ENCODE results near the gene TMEM169.

TMEM169 gene

GRCh38 chr2:216081487-216082116 is at the start of gene TMEM169, which contains the start of gene PECR:
Gene TMEM169, plus strand, starts transcription at chr2:216081919. Its CDS starts 14,045 bp downstream, at chr2:216095964.
Gene PECR, minus strand, starts transcription at chr2:216081809. Its CDS starts 68 bp downstream, at chr2:216081741.
- DNase-seq (ENCODE audit: low read depth in 2 of 2), result no peak

- peak; percentile 50 to 61 for DNase-seq (ENCODE audit: low read depth in 2 of 2)
Observed at GRCh38 chr2:216031960-216032689, 49.6 kb upstream of the TMEM169 start.

- no peak for DNase-seq (ENCODE audit: low read depth in 2 of 2)
Observed at GRCh38 chr2:216033403-216033802, 48.3 kb upstream of the TMEM169 start.

GRCh38 chr2:216034065-216034464 is 47.7 kb upstream of the TMEM169 start:
- no peak for DNase-seq (ENCODE audit: low read depth in 2 of 2)

GRCh38 chr2:216039918-216040317 is 41.8 kb upstream of the TMEM169 start:
- no peak for DNase-seq (ENCODE audit: low read depth in 2 of 2)

- DNase-seq (ENCODE audit: low read depth in 2 of 2), result no peak
Observed at GRCh38 chr2:216041438-216041837, 40.3 kb upstream of the TMEM169 start.

GRCh38 chr2:216043949-216044348 is 37.8 kb upstream of the TMEM169 start:
- DNase-seq (ENCODE audit: low read depth in 2 of 2), result no peak

GRCh38 chr2:216044883-216045486 is 36.7 kb upstream of the TMEM169 start:
- DNase-seq (ENCODE audit: low read depth in 2 of 2), result no peak

GRCh38 chr2:216047397-216047796 is 34.3 kb upstream of the TMEM169 start:
- no peak for DNase-seq (ENCODE audit: low read depth in 2 of 2)

- no peak for DNase-seq (ENCODE audit: low read depth in 2 of 2)
Observed at GRCh38 chr2:216049452-216049851, 32.3 kb upstream of the TMEM169 start.

- no peak for DNase-seq (ENCODE audit: low read depth in 2 of 2)
Observed at GRCh38 chr2:216051350-216051749, 30.4 kb upstream of the TMEM169 start.

- DNase-seq (ENCODE audit: low read depth in 2 of 2), result no peak
Observed at GRCh38 chr2:216052420-216052819, 29.3 kb upstream of the TMEM169 start.

- no peak for DNase-seq (ENCODE audit: low read depth in 2 of 2)
Observed at GRCh38 chr2:216055680-216056079, 26.0 kb upstream of the TMEM169 start.

- no peak for DNase-seq (ENCODE audit: low read depth in 2 of 2)
Observed at GRCh38 chr2:216056739-216057138, 25.0 kb upstream of the TMEM169 start.

- no peak for DNase-seq (ENCODE audit: low read depth in 2 of 2)
Observed at GRCh38 chr2:216057688-216058193, 24.0 kb upstream of the TMEM169 start.

- DNase-seq (ENCODE audit: low read depth in 2 of 2), result no peak
Observed at GRCh38 chr2:216059233-216059834, 22.4 kb upstream of the TMEM169 start.

- no peak for DNase-seq (ENCODE audit: low read depth in 2 of 2)
Observed at GRCh38 chr2:216064014-216064630, 17.6 kb upstream of the TMEM169 start.

GRCh38 chr2:216064665-216065064 is 17.1 kb upstream of the TMEM169 start:
- DNase-seq (ENCODE audit: low read depth in 2 of 2), result no peak

GRCh38 chr2:216066230-216066629 is 15.5 kb upstream of the TMEM169 start:
- peak; percentile 44 for DNase-seq (ENCODE audit: low read depth in 2 of 2)

GRCh38 chr2:216069028-216069427 is 12.7 kb upstream of the TMEM169 start:
- no peak for DNase-seq (ENCODE audit: low read depth in 2 of 2)

GRCh38 chr2:216070195-216070594 is 11.5 kb upstream of the TMEM169 start:
- DNase-seq (ENCODE audit: low read depth in 2 of 2), result no peak

Measured in fibroblast of skin of left quadriceps (primary cell).